Measurements from ENCODE around the gene FBLN5.
"Not testable (repeated sequence)": the region's sequence is repeated elsewhere in the genome, so short reads cannot be mapped to it uniquely, and the experiment has no call there.

Gene FBLN5

GRCh38 chr14:91886961-91887360 lies 60.5 kb downstream of the FBLN5 start:
- DNase-seq (ENCODE audit: low read depth in 4 of 4, low spot score in 1 of 4) = no peak

- no peak for DNase-seq (ENCODE audit: low read depth in 4 of 4, low spot score in 1 of 4)
Measured at GRCh38 chr14:91885839-91886238, 61.7 kb downstream of the FBLN5 start.

GRCh38 chr14:91885113-91885712 lies 62.3 kb downstream of the FBLN5 start:
- no peak for DNase-seq (ENCODE audit: low read depth in 4 of 4, low spot score in 1 of 4)

- no peak for DNase-seq (ENCODE audit: low read depth in 4 of 4, low spot score in 1 of 4)
Measured at GRCh38 chr14:91884664-91885063, 62.8 kb downstream of the FBLN5 start.

GRCh38 chr14:91883753-91884152 lies 63.7 kb downstream of the FBLN5 start:
- DNase-seq (ENCODE audit: low read depth in 4 of 4, low spot score in 1 of 4) = no peak

GRCh38 chr14:91882776-91883175 lies 64.7 kb downstream of the FBLN5 start:
- no peak for DNase-seq (ENCODE audit: low read depth in 4 of 4, low spot score in 1 of 4)

- no peak for DNase-seq (ENCODE audit: low read depth in 4 of 4, low spot score in 1 of 4)
Measured at GRCh38 chr14:91882369-91882768, 65.1 kb downstream of the FBLN5 start.

GRCh38 chr14:91879196-91879595 lies 68.3 kb downstream of the FBLN5 start:
- no peak for DNase-seq (ENCODE audit: low read depth in 4 of 4, low spot score in 1 of 4)

- DNase-seq (ENCODE audit: low read depth in 4 of 4, low spot score in 1 of 4) = no peak
Measured at GRCh38 chr14:91878274-91878673, 69.2 kb downstream of the FBLN5 start.

- no peak for DNase-seq (ENCODE audit: low read depth in 4 of 4, low spot score in 1 of 4)
Measured at GRCh38 chr14:91877376-91877915, 70.0 kb downstream of the FBLN5 start.

GRCh38 chr14:91876492-91876891 lies 71.0 kb downstream of the FBLN5 start:
- DNase-seq (ENCODE audit: low read depth in 4 of 4, low spot score in 1 of 4) = no peak

GRCh38 chr14:91875525-91876286 lies 71.8 kb downstream of the FBLN5 start:
- DNase-seq (ENCODE audit: low read depth in 4 of 4, low spot score in 1 of 4) = no peak

GRCh38 chr14:91873471-91874415 lies 73.8 kb downstream of the FBLN5 start:
- DNase-seq (ENCODE audit: low read depth in 4 of 4, low spot score in 1 of 4) = peak in 1 of 4 experiments; percentile 39

- no peak for DNase-seq (ENCODE audit: low read depth in 4 of 4, low spot score in 1 of 4)
Measured at GRCh38 chr14:91872517-91873470, 74.7 kb downstream of the FBLN5 start.

- DNase-seq (ENCODE audit: low read depth in 4 of 4, low spot score in 1 of 4) = peak in 1 of 4 experiments; percentile 32
Measured at GRCh38 chr14:91872011-91872501, 75.4 kb downstream of the FBLN5 start.

- not testable (repeated sequence) for DNase-seq (ENCODE audit: low read depth in 4 of 4, low spot score in 1 of 4)
Measured at GRCh38 chr14:91871401-91871800, 76.1 kb downstream of the FBLN5 start.

GRCh38 chr14:91870890-91871289 lies 76.6 kb downstream of the FBLN5 start:
- DNase-seq (ENCODE audit: low read depth in 4 of 4, low spot score in 1 of 4) = no peak

GRCh38 chr14:91870001-91870400 lies 77.5 kb downstream of the FBLN5 start:
- no peak for DNase-seq (ENCODE audit: low read depth in 4 of 4, low spot score in 1 of 4)

- no peak for DNase-seq (ENCODE audit: low read depth in 4 of 4, low spot score in 1 of 4)
Measured at GRCh38 chr14:91869556-91869955, 77.9 kb downstream of the FBLN5 start.
